ENCODE data around the gene RPL15. TPM values are rescaled to one million over a fixed set of nuclear protein-coding genes. Genes with fewer than 3 reads are reported as not detected.
"Not testable (repeated sequence)": the region's sequence is repeated elsewhere in the genome, so short reads cannot be mapped to it uniquely, and the experiment has no call there.

Gene RPL15
- 821 TPM for polyA plus RNA-seq (2012; ENCODE audit: insufficient read depth, insufficient read length, low read depth)

DNA sequence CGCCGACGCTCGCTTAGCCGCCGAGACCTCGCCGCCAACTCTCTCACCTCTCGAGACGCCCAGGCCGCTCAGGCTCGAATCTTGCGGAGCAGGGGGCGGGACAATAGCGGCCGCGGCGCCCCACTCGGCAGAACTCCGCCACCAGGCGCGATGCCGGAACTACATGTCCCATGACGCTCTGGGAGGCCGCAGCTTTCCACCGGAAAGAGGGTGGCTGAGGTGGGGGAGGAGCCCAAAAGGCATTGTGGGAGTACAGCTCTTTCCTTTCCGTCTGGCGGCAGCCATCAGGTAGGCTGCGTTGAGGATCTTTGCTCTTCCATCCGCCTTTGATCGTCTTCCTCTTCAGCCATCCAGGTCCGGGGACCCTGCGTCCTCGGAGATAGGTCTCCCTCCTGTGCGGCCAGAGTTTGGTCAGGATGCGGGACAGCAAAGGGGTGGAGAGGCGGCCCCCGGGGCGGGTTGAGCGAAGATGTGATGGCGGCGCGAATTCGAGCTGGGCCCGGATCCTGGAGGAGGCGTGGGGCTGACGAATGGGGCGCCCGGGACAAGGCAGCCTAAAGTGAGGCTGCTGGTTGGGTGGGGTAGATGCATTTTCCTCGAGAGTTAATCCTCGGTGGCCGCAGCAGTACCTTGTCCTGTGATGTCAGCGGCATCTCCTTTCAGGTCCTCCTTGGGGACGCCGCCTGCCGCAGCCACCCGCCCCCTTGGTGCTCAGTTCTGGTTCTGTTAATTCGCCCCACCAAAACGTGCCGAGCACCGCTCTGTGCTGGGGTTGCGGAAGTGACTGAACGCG, at the start of gene RPL15, which contains the start of gene NKIRAS1:
RPL15 (plus strand) TSS at position 247 of the 793 bp plus-strand sequence. CDS start 728 bp downstream, outside the sequence.
NKIRAS1 (minus strand) TSS at position 105 of the 793 bp plus-strand sequence. CDS start 6,086 bp downstream, outside the sequence.
- TF ChIP-seq, protein P1, sequence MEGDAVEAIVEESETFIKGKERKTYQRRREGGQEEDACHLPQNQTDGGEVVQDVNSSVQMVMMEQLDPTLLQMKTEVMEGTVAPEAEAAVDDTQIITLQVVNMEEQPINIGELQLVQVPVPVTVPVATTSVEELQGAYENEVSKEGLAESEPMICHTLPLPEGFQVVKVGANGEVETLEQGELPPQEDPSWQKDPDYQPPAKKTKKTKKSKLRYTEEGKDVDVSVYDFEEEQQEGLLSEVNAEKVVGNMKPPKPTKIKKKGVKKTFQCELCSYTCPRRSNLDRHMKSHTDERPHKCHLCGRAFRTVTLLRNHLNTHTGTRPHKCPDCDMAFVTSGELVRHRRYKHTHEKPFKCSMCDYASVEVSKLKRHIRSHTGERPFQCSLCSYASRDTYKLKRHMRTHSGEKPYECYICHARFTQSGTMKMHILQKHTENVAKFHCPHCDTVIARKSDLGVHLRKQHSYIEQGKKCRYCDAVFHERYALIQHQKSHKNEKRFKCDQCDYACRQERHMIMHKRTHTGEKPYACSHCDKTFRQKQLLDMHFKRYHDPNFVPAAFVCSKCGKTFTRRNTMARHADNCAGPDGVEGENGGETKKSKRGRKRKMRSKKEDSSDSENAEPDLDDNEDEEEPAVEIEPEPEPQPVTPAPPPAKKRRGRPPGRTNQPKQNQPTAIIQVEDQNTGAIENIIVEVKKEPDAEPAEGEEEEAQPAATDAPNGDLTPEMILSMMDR (IDR thresholded peaks at IDR 0.05; ENCODE audit: low read depth, low read length), result peak; percentile 22
- Histone ChIP-seq H3K9me3 (no peaks in the 10 kb centered on the region), H3K36me3 (peaks cover 37% of the 10 kb centered on the region), H3K27me3 (no peaks in the 10 kb centered on the region), H3K4me3 (ENCODE audit: low read depth, low read length) (peak within 1 kb of the TSS; percentile 88), H3K4me1 (no peaks in the 10 kb centered on the region)
- DNase-seq, result peak; percentile 94

DNA sequence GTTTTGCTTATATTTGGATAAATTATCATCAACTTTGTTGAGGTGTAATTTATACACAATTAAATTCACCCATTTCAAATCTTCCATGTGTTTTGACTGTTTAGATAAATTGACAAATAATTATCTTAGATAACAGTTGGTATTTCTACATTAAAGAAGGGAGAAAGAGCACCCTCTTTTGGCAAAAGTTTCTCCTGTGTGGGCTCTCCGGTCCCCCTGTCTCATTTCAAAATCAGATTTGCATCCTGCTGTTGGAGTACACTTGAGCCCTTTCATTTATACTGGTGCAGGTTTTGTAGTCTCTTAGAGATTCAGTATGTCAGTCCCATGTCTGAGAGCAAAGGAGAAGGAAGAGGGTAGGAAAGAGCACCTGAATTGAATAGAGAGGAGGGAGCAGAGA, 49.5 kb upstream of the RPL15 start:
- DNase-seq, result no peak
- Histone ChIP-seq H3K9me3 (no peaks in the 10 kb centered on the region), H3K4me3 (ENCODE audit: low read depth, low read length) (no peak overlapping the region), H3K36me3 (no peaks in the 10 kb centered on the region), H3K4me1 (no peaks in the 10 kb centered on the region), H3K27me3 (no peaks in the 10 kb centered on the region)
- TF ChIP-seq, protein P1 (IDR thresholded peaks at IDR 0.05; ENCODE audit: low read depth, low read length), result 0 out of 2 replicates have a peak, but pooled peaks have one; percentile 6

DNA sequence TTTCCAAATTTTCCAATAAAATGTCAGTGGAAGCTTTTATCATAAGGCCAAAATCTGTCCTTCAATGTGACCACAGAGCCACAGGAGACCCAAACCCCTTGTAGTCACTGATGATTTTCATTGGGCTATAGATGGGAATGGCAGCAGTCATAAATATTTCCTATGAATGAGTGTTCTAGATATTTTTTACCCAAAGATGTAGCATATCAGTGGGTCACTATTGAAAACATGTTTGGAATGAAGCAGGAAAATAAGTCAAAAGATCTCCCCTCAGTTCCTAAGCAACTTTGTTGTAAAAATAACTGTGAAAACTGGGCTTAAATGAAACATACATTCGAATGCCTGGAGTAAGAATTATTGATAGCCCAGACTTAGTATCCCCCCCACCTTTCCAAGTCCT, 49.1 kb upstream of the RPL15 start:
- no peaks in the 10 kb centered on the region for H3K36me3 ChIP-seq
- no peak overlapping the region for H3K4me3 ChIP-seq (ENCODE audit: low read depth, low read length)
- H3K4me1 ChIP-seq, result no peaks in the 10 kb centered on the region
- no peak for DNase-seq
- H3K9me3 ChIP-seq, result no peaks in the 10 kb centered on the region
- no peaks in the 10 kb centered on the region for H3K27me3 ChIP-seq
- TF ChIP-seq, protein P1 (IDR thresholded peaks at IDR 0.05; ENCODE audit: low read depth, low read length), result no peak

DNA sequence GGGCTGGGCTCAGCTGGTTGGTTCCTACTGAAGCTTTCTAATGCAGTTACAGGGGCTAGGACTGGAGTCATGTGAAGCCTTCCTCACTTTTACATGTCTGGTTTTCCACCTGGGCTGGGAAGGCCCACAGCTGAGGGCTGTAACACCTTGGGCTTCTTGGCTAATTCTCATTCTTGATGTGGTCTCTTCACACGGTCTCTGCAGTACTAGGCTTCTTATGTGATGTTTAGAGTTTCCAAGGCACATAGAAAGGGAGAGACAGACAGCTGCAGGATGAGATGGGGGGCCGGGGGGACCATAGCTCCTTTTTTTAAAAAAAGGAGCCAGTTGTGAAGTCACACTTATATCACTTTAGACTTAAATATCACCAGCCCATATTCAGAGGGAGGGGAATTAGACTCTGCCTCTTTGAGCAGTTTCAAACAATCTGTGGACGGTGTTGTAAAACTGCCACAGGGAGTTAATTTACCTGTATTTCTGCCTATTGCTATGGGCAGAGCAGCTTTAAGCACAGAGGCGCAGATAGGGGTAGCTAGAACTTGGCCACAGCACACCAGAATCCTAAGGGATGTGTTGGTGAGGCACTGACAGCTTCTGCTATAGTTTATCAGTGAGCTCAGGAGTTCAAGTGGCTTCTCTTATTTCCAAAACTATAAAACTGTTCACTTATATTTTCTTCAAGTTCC, 46.8 kb upstream of the RPL15 start:
- DNase-seq, result no peak
- H3K4me1 ChIP-seq, result no peaks in the 10 kb centered on the region
- TF ChIP-seq, protein P1 (IDR thresholded peaks at IDR 0.05; ENCODE audit: low read depth, low read length), result no peak
- H3K4me3 ChIP-seq (ENCODE audit: low read depth, low read length), result no peak overlapping the region
- no peaks in the 10 kb centered on the region for H3K36me3 ChIP-seq
- no peaks in the 10 kb centered on the region for H3K9me3 ChIP-seq
- H3K27me3 ChIP-seq, result no peaks in the 10 kb centered on the region

DNA sequence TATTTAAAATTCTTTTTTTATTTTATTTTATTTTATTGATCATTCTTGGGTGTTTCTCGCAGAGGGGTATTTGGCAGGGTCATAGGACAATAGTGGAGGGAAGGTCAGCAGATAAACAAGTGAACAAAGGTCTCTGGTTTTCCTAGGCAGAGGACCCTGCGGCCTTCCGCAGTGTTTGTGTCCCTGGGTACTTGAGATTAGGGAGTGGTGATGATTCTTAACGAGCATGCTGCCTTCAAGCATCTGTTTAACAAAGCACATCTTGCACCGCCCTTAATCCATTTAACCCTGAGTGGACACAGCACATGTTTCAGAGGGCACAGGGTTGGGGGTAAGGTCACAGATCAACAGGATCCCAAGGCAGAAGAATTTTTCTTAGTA, 46.3 kb upstream of the RPL15 start:
- not testable (repeated sequence) for H3K4me3 ChIP-seq (ENCODE audit: low read depth, low read length); H3K4me1 ChIP-seq; H3K27me3 ChIP-seq; H3K36me3 ChIP-seq; DNase-seq; H3K9me3 ChIP-seq

DNA sequence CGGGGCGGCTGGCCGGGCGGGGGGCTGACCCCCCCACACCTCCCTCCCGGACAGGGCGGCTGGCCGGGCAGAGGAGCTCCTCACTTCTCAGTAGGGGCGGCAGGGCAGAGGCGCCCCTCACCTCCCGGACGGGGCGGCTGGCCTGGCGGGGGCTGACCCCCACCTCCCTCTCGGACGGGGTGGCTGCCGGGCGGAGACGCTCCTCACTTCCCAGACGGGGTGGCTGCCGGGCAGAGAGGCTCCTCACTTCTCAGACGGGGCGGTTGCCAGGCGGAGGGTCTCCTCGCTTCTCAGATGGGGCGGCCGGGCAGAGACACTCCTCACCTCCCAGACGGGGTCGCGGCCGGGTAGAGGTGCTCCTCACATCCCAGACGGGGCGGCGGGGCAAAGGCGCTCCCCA, 45.6 kb upstream of the RPL15 start:
- not testable (repeated sequence) for H3K4me1 ChIP-seq; H3K36me3 ChIP-seq; H3K4me3 ChIP-seq (ENCODE audit: low read depth, low read length); DNase-seq; H3K9me3 ChIP-seq; H3K27me3 ChIP-seq

DNA sequence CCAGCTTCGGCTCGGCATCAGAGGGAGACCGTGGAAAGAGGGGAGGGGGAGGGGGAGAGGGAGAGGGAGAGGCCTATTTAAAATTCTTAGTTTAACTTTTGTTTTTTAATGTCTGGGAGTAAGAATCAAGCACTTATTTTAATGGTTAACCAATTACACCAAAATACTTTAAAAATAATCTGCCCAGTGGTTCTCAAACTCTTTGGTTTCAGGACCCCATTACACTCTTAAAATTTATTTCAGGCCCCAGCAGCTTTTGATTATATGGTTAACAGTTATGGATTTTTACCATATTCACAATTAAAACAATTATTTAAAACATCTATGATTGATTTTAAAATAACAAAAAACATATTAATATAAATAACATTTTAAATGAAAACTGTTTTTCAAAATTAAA, 44.6 kb upstream of the RPL15 start:
- Histone ChIP-seq H3K36me3 (no peaks in the 10 kb centered on the region), H3K4me3 (ENCODE audit: low read depth, low read length) (no peak overlapping the region), H3K4me1 (no peaks in the 10 kb centered on the region), H3K27me3 (no peaks in the 10 kb centered on the region), H3K9me3 (no peaks in the 10 kb centered on the region)
- TF ChIP-seq, protein P1 (IDR thresholded peaks at IDR 0.05; ENCODE audit: low read depth, low read length), result no peak
- no peak for DNase-seq

All from BE2C (cell line).